DOHH2 (cell line): ENCODE measurements around the gene ADM5.

Experiments used
- H3F3A ChIP-seq: fragments of 200-600 bp; sonication (generic), shearing (Covaris generic); 2 replicates; pipeline ENCODE4 v1.6.0; 2016; ENCODE audit warnings: antibody characterized with exemption, mild to moderate bottlenecking; ENCODE audit not compliant: control insufficient read depth, insufficient read depth
- H3K27ac ChIP-seq: fragments of 200-600 bp; sonication (generic); 2 replicates; pipeline ENCODE4 v1.5.1; 2014; ENCODE audit warnings: low read depth, mild to moderate bottlenecking, low read length, moderate library complexity
- H3K27me3 ChIP-seq: fragments of 200-600 bp; sonication (generic); 2 replicates; pipeline ENCODE4 v1.6.1; 2014; ENCODE audit warnings: mild to moderate bottlenecking, low read length, mixed read lengths; ENCODE audit not compliant: control insufficient read depth
- H3K36me3 ChIP-seq: fragments of 200-600 bp; sonication (generic); 2 replicates; pipeline ENCODE4 v1.6.1; 2014; ENCODE audit warnings: mild to moderate bottlenecking, low read length, moderate library complexity, mixed read lengths; ENCODE audit not compliant: control insufficient read depth
- H3K4me1 ChIP-seq: fragments of 200-600 bp; sonication (generic); 2 replicates; pipeline ENCODE4 v1.6.1; 2014; ENCODE audit warnings: mild to moderate bottlenecking, low read length, mixed read lengths; ENCODE audit not compliant: control insufficient read depth
- H3K4me2 ChIP-seq: fragments of 200-600 bp; sonication (generic); 2 replicates; pipeline ENCODE4 v1.6.0; 2014; ENCODE audit warnings: mild to moderate bottlenecking, low read length, moderate library complexity
- H3K4me3 ChIP-seq: fragments of 200-600 bp; sonication (generic); 2 replicates; pipeline ENCODE4 v1.5.1; 2014; ENCODE audit warnings: mild to moderate bottlenecking, low read length, mixed read lengths
- H3K79me2 ChIP-seq: fragments of 200-600 bp; sonication (generic); 2 replicates; pipeline ENCODE4 v1.6.1; 2014; ENCODE audit warnings: mild to moderate bottlenecking, low read length, mixed read lengths; ENCODE audit not compliant: control insufficient read depth
- H3K9me2 ChIP-seq: fragments of 200-600 bp; sonication (generic); replicated peaks from 2 replicates; pipeline ENCODE4 v1.6.1; 2014; ENCODE audit warnings: mild to moderate bottlenecking, low read length, mixed read lengths; ENCODE audit not compliant: control insufficient read depth
- H3K9me3 ChIP-seq: fragments of 200-600 bp; sonication (generic); 2 replicates; pipeline ENCODE4 v1.6.1; 2014; ENCODE audit warnings: antibody characterized with exemption, low read length, mixed read lengths; ENCODE audit not compliant: control insufficient read depth, insufficient read depth
- H4K20me1 ChIP-seq: fragments of 200-600 bp; sonication (generic); 2 replicates; pipeline ENCODE4 v1.6.0; 2014; ENCODE audit warnings: low read depth, mild to moderate bottlenecking, antibody characterized with exemption, low read length, moderate library complexity; ENCODE audit not compliant: control insufficient read depth, insufficient read depth
- EZH2phosphoT487 ChIP-seq: fragments of 200-600 bp; sonication (generic); IDR thresholded peaks from 2 replicates; pipeline ENCODE4 v1.6.1; 2017; ENCODE audit warnings: borderline replicate concordance, mild to moderate bottlenecking, antibody characterized with exemption, low read length, moderate library complexity, mixed read lengths
- TF ChIP-seq, protein P1 (sequence below): fragments of 200-600 bp; sonication (generic); IDR thresholded peaks from one replicate; pipeline ENCODE4 v1.5.1; 2014; ENCODE audit warnings: antibody characterized with exemption, mild to moderate bottlenecking, low read depth, low read length; ENCODE audit not compliant: poor library complexity, severe bottlenecking

Gene ADM5

DNA sequence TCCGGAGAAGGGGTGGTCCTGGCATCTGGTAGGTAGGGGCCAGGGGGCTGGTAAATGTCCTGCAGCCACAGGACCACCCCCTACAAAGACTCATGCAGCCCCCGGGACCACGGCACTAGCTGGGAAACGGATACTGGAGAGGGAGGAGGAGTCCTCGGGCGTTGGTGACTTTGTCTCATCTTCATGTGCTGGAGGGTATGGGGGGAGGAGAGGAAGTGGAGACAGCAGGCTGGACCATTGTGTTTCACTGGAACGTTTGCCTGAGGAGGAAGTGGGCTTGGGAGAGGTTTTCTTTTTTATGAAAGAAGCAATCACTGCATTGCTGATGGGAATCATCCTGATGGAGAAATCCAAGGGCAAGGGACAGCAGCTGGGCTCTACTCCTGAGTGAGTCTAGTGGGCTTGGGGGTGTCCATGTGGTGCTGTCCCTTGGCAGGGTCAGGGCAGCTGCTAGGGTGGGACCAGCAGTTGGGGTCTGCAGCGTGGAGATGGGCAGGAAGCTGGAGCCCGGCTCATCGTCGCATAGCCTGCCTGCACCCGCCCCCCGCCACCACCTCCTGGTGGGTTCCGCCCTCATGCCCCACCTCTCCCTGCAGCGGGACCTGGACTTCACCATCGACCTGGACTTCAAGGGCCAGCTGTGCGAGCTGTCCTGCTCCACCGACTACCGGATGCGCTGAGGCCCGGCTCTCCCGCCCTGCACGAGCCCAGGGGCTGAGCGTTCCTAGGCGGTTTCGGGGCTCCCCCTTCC is 1.7 kb upstream of the ADM5 start:
- H3K36me3 ChIP-seq = peaks cover 74% of the 10 kb centered on the region
- H3F3A ChIP-seq = peaks cover 2% of the 10 kb centered on the region; the same call in 1 of the 2 replicates
- no peaks in the 10 kb centered on the region for H3K27me3 ChIP-seq
- H3K4me2 ChIP-seq = no peak overlapping the region
- H3K9me2 ChIP-seq = no peaks in the 10 kb centered on the region
- peaks cover 9% of the 10 kb centered on the region for H3K4me1 ChIP-seq
- H4K20me1 ChIP-seq = peaks cover 6% of the 10 kb centered on the region; the same call in 1 of the 2 replicates
- TF ChIP-seq, protein P1, sequence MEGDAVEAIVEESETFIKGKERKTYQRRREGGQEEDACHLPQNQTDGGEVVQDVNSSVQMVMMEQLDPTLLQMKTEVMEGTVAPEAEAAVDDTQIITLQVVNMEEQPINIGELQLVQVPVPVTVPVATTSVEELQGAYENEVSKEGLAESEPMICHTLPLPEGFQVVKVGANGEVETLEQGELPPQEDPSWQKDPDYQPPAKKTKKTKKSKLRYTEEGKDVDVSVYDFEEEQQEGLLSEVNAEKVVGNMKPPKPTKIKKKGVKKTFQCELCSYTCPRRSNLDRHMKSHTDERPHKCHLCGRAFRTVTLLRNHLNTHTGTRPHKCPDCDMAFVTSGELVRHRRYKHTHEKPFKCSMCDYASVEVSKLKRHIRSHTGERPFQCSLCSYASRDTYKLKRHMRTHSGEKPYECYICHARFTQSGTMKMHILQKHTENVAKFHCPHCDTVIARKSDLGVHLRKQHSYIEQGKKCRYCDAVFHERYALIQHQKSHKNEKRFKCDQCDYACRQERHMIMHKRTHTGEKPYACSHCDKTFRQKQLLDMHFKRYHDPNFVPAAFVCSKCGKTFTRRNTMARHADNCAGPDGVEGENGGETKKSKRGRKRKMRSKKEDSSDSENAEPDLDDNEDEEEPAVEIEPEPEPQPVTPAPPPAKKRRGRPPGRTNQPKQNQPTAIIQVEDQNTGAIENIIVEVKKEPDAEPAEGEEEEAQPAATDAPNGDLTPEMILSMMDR = no peak
- no peak for TF ChIP-seq EZH2phosphoT487
- peaks cover 10% of the 10 kb centered on the region; the same call in 1 of the 2 replicates for H3K79me2 ChIP-seq
- H3K27ac ChIP-seq = no peak overlapping the region
- H3K4me3 ChIP-seq = no peak overlapping the region
- no peaks in the 10 kb centered on the region for H3K9me3 ChIP-seq

DNA sequence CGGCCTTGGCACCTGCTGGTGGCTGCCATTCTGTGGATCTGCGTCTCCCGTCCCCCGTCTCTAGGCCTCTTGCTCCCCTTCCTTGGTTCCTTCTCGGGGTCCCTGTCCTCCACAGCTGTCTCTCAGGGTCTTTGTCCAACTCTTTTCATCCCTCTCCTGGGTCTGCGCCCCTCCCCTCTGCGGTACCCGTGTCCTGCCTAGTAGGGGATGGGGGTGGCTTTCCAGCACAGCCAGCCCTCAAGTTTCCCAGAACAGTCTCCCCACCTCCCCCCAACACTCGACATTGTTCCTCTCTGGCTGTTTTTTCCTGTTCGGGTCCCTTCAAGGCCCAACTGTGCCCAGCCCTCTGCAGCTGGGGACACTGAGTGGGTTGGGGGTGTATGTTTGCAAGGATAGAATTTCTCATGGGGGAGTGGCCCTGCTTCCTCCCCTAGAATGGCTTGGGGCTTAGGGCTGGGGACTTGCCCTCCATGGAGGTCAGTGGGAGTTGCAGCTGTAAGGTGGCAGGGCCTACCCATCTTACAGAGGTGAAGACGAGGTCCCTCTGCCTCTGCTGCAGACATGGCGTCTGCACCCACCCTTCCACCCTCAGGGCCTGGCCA is 762 bp upstream of the ADM5 start:
- Histone ChIP-seq H3K9me3 (no peaks in the 10 kb centered on the region), H3K79me2 (peaks cover 7% of the 10 kb centered on the region; the same call in 1 of the 2 replicates), H3K27ac (no peak overlapping the region), H4K20me1 (peaks cover 6% of the 10 kb centered on the region; the same call in 1 of the 2 replicates), H3K4me1 (peaks cover 9% of the 10 kb centered on the region), H3K36me3 (peaks cover 68% of the 10 kb centered on the region), H3F3A (peaks cover 2% of the 10 kb centered on the region; the same call in 1 of the 2 replicates), H3K4me3 (no peak overlapping the region), H3K9me2 (no peaks in the 10 kb centered on the region), H3K4me2 (no peak overlapping the region), H3K27me3 (no peaks in the 10 kb centered on the region)
- TF ChIP-seq, protein P1 = no peak
- no peak for TF ChIP-seq EZH2phosphoT487

DNA sequence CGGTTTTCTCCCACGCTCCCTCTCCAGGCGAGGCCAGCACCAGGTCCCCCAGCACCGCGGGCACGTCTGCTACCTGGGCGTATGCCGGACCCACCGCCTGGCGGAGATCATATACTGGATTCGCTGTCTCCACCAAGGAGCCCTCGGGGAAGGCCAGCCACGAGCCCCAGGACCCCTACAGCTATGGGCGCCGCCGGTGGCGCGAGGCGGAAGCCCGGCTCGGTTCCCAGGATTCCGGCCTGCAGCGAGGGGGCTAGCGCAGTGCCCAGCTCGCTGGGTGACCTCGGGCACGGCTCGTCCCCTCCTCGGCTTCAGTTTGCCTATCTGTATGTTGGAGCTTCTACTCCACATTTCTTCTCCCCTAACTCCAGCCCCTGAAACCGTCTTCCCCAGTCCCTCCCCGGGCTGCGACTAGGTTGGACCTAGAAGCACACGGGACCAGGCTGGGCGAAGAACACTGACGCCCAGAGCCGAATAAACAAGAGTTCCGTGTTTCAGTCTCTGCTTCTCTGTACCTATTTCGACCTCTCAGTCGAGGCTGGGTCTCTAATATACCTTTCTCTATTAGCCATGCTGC is 773 bp downstream of the ADM5 start:
- H3K4me3 ChIP-seq = no peak overlapping the region
- H3K27ac ChIP-seq = no peak overlapping the region
- no peak overlapping the region for H3K4me2 ChIP-seq
- H3F3A ChIP-seq = no peaks in the 10 kb centered on the region; the same call in 1 of the 2 replicates
- H3K9me2 ChIP-seq = no peaks in the 10 kb centered on the region
- no peaks in the 10 kb centered on the region for H3K9me3 ChIP-seq
- no peaks in the 10 kb centered on the region for H3K79me2 ChIP-seq
- H4K20me1 ChIP-seq = peaks cover 3% of the 10 kb centered on the region; the same call in 1 of the 2 replicates
- no peak for TF ChIP-seq EZH2phosphoT487
- TF ChIP-seq, protein P1 = no peak
- no peaks in the 10 kb centered on the region for H3K27me3 ChIP-seq
- H3K4me1 ChIP-seq = peaks cover 9% of the 10 kb centered on the region
- peaks cover 53% of the 10 kb centered on the region for H3K36me3 ChIP-seq
